Endothelial cell (in vitro differentiated cells): ENCODE results near the gene TNFRSF25. TPM values are rescaled to one million over a fixed set of nuclear protein-coding genes. Genes with fewer than 3 reads are reported as not detected.
"Not testable (repeated sequence)": the region's sequence is repeated elsewhere in the genome, so short reads cannot be mapped to it uniquely, and the experiment has no call there.

Experiments used
- DNase-seq: peaks from one replicate; pipeline ENCODE4 v3.0.0; 2021; ENCODE audit warnings: low spot score
- H3K27ac Mint-ChIP-seq: one replicate; pipeline ENCODE4 v1.8.0; 2021; ENCODE audit warnings: mixed read lengths, inconsistent platforms; ENCODE audit not compliant: unreplicated experiment
- H3K27me3 Mint-ChIP-seq: one replicate; pipeline ENCODE4 v1.8.0; 2021; ENCODE audit warnings: mild to moderate bottlenecking, moderate library complexity, mixed read lengths, inconsistent platforms; ENCODE audit not compliant: unreplicated experiment
- H3K36me3 Mint-ChIP-seq: one replicate; pipeline ENCODE4 v1.8.0; 2021; ENCODE audit warnings: mild to moderate bottlenecking, low read depth, mixed read lengths, inconsistent platforms; ENCODE audit not compliant: unreplicated experiment
- H3K4me1 Mint-ChIP-seq: one replicate; pipeline ENCODE4 v1.8.0; 2021; ENCODE audit warnings: mild to moderate bottlenecking, mixed read lengths, inconsistent platforms; ENCODE audit not compliant: unreplicated experiment
- H3K4me3 Mint-ChIP-seq: one replicate; pipeline ENCODE4 v1.8.0; 2021; ENCODE audit warnings: mild to moderate bottlenecking, mixed read lengths, inconsistent platforms; ENCODE audit not compliant: unreplicated experiment
- H3K9me3 Mint-ChIP-seq: one replicate; pipeline ENCODE4 v1.8.0; 2021; ENCODE audit warnings: mixed read lengths, inconsistent platforms; ENCODE audit not compliant: unreplicated experiment
- total RNA-seq: library from RNA; stranded (reverse); fragmentation: NEBNext Ultra II Directional; extraction: Animal tissue kit (Norgen Biotek cat#: 25700); gene quantifications from one replicate; pipeline ENCODE4 v1.2.1, GENCODE V29; 2021; ENCODE audit not compliant: unreplicated experiment
- TF ChIP-seq, protein P1 (sequence below): fragments of 200-600 bp; sonication (generic); IDR thresholded peaks from one replicate; pipeline ENCODE4 v1.5.0; 2021; ENCODE audit warnings: antibody characterized with exemption; ENCODE audit not compliant: unreplicated experiment

TNFRSF25 gene
- total RNA-seq, 1 donor from 2014 or later = 104 TPM

DNA sequence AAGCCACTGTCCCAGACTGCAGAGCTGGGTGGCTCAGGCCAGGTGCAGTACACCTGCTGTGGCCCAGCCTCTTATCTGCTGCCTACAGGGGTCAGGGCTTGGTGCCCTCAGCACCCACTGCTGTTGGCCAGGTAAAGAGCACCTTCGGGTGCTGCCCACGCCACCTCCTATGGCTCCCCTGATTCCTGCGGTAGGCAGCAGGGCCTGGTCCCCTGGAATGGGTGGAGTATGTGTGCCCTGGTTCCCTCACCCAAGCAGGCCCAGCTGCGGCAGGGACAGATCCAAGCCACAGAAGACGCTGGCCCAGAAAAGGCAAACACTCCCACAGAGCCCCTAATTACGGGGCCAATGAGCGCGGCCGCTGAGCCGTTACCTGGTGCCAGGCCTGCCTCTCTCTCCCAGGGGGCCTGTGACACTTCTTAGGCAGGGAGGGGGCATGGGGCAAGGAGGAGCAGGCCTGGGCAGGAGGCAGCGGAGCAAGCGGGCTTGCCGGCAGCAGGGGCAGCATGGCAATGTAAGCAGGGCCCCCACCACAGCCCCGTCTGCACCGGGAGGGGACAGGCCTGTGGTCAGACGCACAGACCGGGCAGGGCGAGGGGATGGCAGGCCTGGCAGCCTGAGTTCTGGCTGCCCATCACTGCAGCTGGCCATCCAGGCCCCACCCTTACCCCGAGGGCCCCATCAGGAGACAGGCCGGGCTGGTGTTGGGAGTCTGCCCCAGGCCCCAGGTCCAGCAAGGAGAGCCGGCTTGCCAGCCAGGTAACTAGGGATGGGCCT is 22.4 kb downstream of the TNFRSF25 start:
- Mint-ChIP-seq H3K9me3 (no peaks in the 10 kb centered on the region), H3K27me3 (peaks cover 11% of the 10 kb centered on the region)

DNA sequence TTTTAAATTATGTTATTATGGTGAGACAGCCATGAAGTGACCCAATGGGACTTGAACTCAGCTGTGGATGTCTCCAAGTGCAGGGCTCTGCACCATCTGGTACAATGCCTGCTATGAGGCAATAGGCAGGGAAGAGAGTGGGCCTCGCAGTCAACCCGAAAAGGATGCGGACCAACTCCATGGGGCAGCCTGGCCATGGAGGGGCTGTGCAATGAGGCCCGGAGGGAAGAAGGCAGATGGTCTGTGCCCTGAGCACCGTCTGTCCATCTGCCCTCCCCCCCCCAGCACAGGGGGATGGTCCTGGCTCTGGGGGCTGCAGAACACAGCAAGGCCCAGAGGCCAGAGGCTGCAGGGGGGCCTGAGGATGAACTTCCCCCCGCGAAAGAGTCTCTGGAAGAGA is 24.4 kb downstream of the TNFRSF25 start:
- peaks cover 13% of the 10 kb centered on the region for H3K27me3 Mint-ChIP-seq
- H3K4me1 Mint-ChIP-seq = peaks cover 2% of the 10 kb centered on the region
- H3K36me3 Mint-ChIP-seq = no peaks in the 10 kb centered on the region
- no peak for DNase-seq
- H3K4me3 Mint-ChIP-seq = no peak overlapping the region
- TF ChIP-seq, protein P1, sequence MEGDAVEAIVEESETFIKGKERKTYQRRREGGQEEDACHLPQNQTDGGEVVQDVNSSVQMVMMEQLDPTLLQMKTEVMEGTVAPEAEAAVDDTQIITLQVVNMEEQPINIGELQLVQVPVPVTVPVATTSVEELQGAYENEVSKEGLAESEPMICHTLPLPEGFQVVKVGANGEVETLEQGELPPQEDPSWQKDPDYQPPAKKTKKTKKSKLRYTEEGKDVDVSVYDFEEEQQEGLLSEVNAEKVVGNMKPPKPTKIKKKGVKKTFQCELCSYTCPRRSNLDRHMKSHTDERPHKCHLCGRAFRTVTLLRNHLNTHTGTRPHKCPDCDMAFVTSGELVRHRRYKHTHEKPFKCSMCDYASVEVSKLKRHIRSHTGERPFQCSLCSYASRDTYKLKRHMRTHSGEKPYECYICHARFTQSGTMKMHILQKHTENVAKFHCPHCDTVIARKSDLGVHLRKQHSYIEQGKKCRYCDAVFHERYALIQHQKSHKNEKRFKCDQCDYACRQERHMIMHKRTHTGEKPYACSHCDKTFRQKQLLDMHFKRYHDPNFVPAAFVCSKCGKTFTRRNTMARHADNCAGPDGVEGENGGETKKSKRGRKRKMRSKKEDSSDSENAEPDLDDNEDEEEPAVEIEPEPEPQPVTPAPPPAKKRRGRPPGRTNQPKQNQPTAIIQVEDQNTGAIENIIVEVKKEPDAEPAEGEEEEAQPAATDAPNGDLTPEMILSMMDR = no peak
- H3K27ac Mint-ChIP-seq = no peak overlapping the region
- H3K9me3 Mint-ChIP-seq = no peaks in the 10 kb centered on the region

More for the DNA sequence above, 22.4 kb downstream of the TNFRSF25 start:
- Mint-ChIP-seq H3K36me3 (no peaks in the 10 kb centered on the region), H3K27ac (no peak overlapping the region), H3K4me3 (no peak overlapping the region), H3K4me1 (peaks cover 2% of the 10 kb centered on the region)
- TF ChIP-seq, protein P1 = no peak
- no peak for DNase-seq

DNA sequence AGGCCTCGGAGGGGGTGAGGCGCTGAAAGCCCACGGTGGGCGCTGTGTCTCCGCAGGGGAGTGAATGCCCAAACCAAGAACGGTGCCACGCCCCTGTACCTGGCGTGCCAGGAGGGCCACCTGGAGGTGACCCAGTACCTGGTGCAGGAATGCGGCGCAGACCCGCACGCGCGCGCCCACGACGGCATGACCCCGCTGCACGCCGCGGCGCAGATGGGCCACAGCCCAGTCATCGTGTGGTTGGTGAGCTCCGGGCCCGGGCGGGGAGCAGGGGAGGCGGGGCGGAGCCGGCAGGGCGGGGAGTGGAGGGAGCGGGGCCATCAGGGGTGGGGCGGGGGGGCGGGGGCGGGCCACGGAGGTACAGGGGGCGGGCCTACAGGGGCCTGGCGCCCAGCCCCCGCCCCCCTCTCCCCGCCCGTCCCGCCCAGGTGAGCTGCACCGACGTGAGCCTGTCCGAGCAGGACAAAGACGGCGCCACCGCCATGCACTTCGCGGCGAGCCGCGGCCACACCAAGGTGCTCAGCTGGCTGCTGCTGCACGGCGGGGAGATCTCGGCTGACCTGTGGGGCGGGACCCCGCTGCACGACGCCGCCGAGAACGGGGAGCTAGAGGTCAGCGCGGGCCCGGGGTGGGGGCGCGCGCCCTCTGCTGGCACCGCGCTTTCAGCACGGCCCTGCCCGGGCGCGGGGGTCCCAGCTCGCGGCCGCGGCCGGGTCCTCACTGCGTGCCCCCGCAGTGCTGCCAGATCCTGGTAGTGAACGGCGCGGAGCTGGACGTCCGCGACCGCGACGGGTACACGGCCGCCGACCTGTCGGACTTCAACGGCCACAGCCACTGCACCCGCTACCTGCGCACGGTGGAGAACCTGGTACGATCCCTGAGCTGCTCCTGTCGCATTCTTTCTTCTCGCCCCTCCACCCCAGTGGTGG is 25.5 kb downstream of the TNFRSF25 start:
- Mint-ChIP-seq H3K4me1 (peaks cover 2% of the 10 kb centered on the region), H3K9me3 (no peaks in the 10 kb centered on the region), H3K27ac (no peak overlapping the region), H3K36me3 (no peaks in the 10 kb centered on the region), H3K27me3 (peaks cover 13% of the 10 kb centered on the region), H3K4me3 (no peak overlapping the region)
- TF ChIP-seq, protein P1 = peak; percentile 62
- DNase-seq = no peak

DNA sequence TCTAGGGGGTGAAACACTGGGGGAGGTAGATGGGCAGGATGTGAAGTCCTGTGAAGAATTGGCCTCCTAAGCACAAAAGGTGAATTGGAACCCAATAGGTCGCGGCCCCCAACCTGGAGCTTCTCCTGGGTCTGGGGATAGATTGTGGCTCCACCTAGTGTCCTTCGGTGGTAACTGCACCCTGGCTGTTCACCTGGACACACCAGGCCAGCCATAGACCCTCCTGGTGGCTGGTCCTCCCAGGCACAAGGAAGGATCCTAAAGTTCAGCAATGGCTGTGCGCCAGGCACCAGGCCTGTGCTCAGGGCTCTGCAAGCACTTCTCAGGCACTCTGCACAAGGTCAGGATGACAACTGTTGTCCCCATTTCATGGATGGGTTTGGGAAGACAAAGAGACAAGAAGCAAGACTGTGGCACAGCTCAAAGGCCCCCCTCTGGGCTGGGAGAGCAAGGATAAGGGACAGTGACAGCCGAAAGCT is 27.9 kb downstream of the TNFRSF25 start:
- no peaks in the 10 kb centered on the region for H3K36me3 Mint-ChIP-seq
- TF ChIP-seq, protein P1 = peak; percentile 91
- no peak overlapping the region for H3K4me3 Mint-ChIP-seq
- no peak overlapping the region for H3K27ac Mint-ChIP-seq
- H3K27me3 Mint-ChIP-seq = peaks cover 11% of the 10 kb centered on the region
- peak; percentile 78 for DNase-seq
- no peaks in the 10 kb centered on the region for H3K4me1 Mint-ChIP-seq
- H3K9me3 Mint-ChIP-seq = no peaks in the 10 kb centered on the region

DNA sequence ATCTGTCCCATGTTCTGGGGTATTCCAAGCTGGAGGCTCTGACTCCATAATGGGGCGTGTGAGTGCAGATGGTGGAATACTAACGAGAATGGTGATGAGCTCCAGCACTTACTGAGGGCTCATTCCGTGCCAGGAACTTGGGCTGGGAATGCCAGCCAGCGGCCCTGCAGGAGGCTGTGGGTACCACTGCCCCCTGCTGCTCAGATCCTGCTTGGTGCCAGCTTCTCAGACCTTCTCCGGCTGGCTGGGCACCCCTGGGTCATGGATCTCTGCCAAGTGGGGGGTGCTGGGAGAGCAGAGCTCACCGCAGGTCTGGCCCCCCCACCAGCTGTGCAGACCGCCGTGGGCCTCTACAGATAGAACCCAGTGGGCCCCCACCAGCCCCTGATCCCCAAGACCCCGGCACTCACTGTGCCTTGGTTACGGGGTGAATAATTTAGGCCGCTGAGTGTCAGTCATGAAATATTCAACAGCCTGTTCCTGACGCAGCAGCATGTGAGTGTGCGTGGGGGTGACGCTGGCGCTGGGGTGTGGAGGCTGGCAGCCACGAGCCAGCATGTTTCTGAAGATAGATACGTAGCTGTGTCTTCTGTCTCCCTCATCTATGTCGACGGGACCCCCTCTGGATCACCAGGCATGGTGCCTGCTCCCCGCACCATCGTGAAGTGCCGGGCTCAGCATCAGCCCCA is 28.8 kb downstream of the TNFRSF25 start:
- H3K36me3 Mint-ChIP-seq, H3K4me3 Mint-ChIP-seq, H3K27ac Mint-ChIP-seq, H3K4me1 Mint-ChIP-seq, DNase-seq, H3K9me3 Mint-ChIP-seq: not testable (repeated sequence)
- peaks cover 11% of the 10 kb centered on the region for H3K27me3 Mint-ChIP-seq

DNA sequence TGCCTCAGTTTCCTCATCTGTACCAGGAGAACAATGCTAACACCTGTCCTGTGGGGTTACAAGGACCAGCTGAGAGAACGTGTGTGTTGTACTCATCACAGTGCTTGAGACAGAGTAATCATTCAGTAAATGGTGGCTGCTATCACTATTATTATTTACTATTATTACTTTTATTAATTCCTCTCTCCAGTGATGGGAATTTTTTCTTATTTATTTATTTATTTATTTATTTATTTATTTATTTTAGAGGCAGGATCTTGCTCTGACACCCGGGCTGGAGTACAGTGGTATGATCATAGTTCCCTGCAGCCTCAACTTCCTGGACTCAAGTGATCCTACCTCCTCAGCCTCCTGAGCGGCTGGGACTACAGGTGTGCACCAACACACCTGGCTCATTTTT is 29.7 kb downstream of the TNFRSF25 start:
- H3K9me3 Mint-ChIP-seq, H3K27ac Mint-ChIP-seq, H3K27me3 Mint-ChIP-seq, H3K4me3 Mint-ChIP-seq, H3K36me3 Mint-ChIP-seq, DNase-seq, H3K4me1 Mint-ChIP-seq: not testable (repeated sequence)
